ENCODE results near the gene LRRK1. TPM values are rescaled to one million over a fixed set of nuclear protein-coding genes. Genes with fewer than 3 reads are reported as not detected.
A peak's percentile ranks its signal among the peaks of the same experiment; 100 is the strongest.

The LRRK1 gene
- total RNA-seq, 2 donors from 2014 or later: 18.6 to 20.3 TPM

DNA sequence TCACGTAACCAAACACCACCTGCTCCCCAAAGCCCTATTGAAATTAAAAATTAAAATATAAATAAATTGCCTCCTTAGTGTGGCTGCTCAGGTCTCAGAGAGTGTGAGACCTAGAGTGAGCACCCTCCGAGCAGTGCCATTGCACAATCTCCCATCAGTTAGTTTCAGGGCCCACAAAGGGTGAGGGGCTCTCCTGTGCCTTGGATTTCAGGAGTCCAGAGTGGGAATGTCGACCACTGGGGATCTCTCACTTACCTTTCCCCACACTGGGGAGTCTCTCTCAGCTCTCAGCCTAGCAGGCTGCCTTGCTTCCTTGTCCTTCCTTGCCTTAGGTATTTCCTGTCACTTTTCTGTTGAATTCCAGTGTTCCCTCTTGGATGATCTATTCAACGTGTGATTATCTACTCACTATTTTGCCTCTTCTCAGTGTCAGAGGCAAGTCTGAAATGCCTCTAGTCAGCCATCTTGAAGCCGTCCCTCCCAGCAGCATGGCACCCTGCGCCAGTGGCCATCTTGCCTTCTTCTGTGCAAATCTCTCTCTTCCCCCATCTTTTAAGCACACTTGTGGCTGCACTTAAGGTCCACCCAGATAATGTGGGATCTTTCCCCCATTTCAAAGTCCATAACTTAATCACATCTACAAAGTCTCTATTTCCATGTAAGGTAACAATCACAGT, 119.3 kb downstream of the LRRK1 start:
- Histone ChIP-seq H3K9me3 (no peaks in the 10 kb centered on the region), H3K36me3 (no peaks in the 10 kb centered on the region), H3K4me1 (replicated peaks) (no peaks in the 10 kb centered on the region), H3K27me3 (replicated peaks; ENCODE audit: insufficient read depth) (no peaks in the 10 kb centered on the region), H3K27ac (no peak overlapping the region), H3K4me3 (no peak overlapping the region)
- intact Hi-C loops (cut with DNase I): no loop called here
- no peak for DNase-seq (ENCODE audit: low spot score)
- TF ChIP-seq POLR2A (IDR thresholded peaks at IDR 0.05): no peak
- TF ChIP-seq, protein P1, sequence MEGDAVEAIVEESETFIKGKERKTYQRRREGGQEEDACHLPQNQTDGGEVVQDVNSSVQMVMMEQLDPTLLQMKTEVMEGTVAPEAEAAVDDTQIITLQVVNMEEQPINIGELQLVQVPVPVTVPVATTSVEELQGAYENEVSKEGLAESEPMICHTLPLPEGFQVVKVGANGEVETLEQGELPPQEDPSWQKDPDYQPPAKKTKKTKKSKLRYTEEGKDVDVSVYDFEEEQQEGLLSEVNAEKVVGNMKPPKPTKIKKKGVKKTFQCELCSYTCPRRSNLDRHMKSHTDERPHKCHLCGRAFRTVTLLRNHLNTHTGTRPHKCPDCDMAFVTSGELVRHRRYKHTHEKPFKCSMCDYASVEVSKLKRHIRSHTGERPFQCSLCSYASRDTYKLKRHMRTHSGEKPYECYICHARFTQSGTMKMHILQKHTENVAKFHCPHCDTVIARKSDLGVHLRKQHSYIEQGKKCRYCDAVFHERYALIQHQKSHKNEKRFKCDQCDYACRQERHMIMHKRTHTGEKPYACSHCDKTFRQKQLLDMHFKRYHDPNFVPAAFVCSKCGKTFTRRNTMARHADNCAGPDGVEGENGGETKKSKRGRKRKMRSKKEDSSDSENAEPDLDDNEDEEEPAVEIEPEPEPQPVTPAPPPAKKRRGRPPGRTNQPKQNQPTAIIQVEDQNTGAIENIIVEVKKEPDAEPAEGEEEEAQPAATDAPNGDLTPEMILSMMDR (IDR thresholded peaks at IDR 0.05): no peak
- no peak for TF ChIP-seq POLR2AphosphoS5 (IDR thresholded peaks at IDR 0.05)
- 92% methylated on average over 6 of the region's 6 CpGs for WGBS

DNA sequence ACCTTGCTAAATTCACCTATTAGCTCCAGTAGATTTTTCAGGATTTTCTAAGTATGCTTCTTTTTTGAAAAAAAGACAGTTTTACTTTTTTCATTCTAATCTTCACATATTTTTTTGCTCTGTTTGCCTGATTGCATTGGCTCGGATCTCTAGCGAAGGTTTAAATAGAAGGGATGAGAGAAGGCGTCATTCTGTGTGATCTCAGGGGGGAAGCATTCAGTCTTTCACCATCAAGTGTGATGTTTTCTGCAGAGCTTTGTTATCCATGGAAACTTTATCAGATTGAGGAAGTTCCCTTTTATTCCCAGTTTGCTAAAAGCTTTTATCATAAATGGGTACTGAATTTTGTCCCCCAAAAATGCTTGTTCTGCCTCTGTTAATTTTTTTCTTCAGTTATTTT, 120.3 kb downstream of the LRRK1 start:
- H3K36me3 ChIP-seq: no peaks in the 10 kb centered on the region
- intact Hi-C loops (cut with DNase I): no loop called here
- no peaks in the 10 kb centered on the region for H3K27me3 ChIP-seq (replicated peaks; ENCODE audit: insufficient read depth)
- no peaks in the 10 kb centered on the region for H3K9me3 ChIP-seq
- H3K27ac ChIP-seq: no peak overlapping the region
- WGBS: 85% methylated on average over 3 of the region's 3 CpGs
- no peaks in the 10 kb centered on the region for H3K4me1 ChIP-seq (replicated peaks)
- no peak for DNase-seq (ENCODE audit: low spot score)
- H3K4me3 ChIP-seq: no peak overlapping the region
- TF ChIP-seq, protein P1 (IDR thresholded peaks at IDR 0.05): no peak
- no peak for TF ChIP-seq POLR2AphosphoS5 (IDR thresholded peaks at IDR 0.05)
- TF ChIP-seq POLR2A (IDR thresholded peaks at IDR 0.05): no peak

DNA sequence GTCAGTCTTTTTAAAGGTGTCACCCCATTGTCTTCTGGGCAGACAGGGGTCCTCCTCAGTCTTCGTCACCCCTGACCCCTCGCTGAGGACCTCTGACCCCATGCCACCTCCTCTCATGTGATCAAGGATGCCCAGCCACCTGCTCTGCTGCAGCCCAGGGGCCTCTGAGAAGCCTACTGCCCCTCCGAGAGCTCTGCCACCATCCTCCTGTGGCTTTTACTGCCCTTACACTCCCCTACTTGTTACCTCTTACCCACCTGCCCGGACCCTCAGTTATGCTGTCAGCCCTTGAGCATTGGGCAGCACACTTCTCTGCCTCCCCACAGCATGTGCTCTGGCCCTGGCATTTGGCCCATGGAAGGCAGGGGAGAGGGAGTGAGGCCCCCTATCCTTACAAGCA, 123.2 kb downstream of the LRRK1 start:
- intact Hi-C loops (cut with DNase I): no loop called here
- Histone ChIP-seq H3K9me3 (no peaks in the 10 kb centered on the region), H3K4me1 (replicated peaks) (no peaks in the 10 kb centered on the region), H3K4me3 (no peak overlapping the region), H3K27me3 (replicated peaks; ENCODE audit: insufficient read depth) (no peaks in the 10 kb centered on the region), H3K36me3 (no peaks in the 10 kb centered on the region), H3K27ac (no peak overlapping the region)
- WGBS: 97% methylated on average over 4 of the region's 4 CpGs
- TF ChIP-seq, protein P1 (IDR thresholded peaks at IDR 0.05): no peak
- TF ChIP-seq POLR2A (IDR thresholded peaks at IDR 0.05): no peak
- no peak for TF ChIP-seq POLR2AphosphoS5 (IDR thresholded peaks at IDR 0.05)
- no peak for DNase-seq (ENCODE audit: low spot score)

DNA sequence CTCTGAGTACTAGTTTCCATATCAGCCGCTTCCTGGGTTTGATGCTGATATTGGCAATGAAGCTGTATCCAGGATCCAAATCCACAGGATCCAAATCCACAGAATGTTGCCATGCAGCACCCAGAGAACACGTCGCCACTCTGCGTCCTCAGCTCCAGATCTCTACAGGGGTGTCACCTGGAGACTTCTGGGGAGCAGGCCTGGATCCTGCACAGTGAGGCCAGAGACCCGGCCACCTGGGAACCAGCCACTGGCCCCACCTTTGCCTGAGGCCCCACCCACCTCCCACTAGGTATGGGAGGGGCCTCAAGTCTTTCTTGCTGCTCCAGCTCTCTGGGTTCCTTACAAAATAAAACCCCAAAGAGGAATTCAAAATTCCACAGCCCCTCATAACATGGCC, 123.9 kb downstream of the LRRK1 start:
- TF ChIP-seq, protein P1 (IDR thresholded peaks at IDR 0.05): no peak
- TF ChIP-seq POLR2A (IDR thresholded peaks at IDR 0.05) (no peak), POLR2AphosphoS5 (IDR thresholded peaks at IDR 0.05) (no peak)
- WGBS: 91% methylated on average over 4 of the region's 5 CpGs
- Histone ChIP-seq H3K27me3 (replicated peaks; ENCODE audit: insufficient read depth) (no peaks in the 10 kb centered on the region), H3K9me3 (no peaks in the 10 kb centered on the region), H3K4me1 (replicated peaks) (no peaks in the 10 kb centered on the region), H3K27ac (no peak overlapping the region), H3K4me3 (no peak overlapping the region), H3K36me3 (no peaks in the 10 kb centered on the region)
- no peak for DNase-seq (ENCODE audit: low spot score)
- intact Hi-C loops (cut with DNase I): no loop called here

DNA sequence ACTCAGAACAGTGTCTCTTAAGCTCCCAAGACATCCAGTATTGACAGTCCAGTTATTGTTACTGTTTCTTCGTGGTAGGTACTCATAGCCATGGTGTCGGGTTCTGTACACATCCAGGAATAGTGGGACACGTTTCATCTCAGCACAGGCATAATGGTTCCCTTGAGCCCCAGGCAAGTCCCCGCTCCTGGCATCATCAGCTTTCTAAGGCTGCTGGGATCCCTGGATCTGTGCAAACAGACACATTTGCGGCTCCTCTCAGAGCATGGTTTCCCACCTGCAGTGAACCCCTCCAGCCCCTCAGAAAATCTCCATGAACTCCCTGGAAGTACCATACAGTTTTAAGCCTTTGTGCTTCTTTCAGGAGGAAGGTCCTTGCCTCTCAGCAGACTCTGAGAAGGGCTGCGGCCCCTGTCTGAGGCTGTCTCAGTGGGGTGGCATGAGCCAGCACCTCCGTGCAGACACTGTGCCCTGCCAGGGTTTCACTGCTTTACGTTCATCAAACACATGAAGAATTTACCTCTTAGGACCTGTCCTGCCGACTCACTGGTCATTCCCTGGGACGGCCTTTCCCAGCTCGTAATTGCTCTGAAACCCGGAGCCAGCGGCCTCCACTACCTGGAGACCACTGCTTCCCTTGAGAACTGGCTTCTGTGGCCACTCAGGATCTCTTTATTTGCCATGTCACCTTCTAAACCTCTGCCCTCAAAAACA, 124.9 kb downstream of the LRRK1 start:
- peak overlapping the region in 1 of 2 donors; percentile 50 for H3K27ac ChIP-seq
- no peaks in the 10 kb centered on the region for H3K36me3 ChIP-seq
- no peak for DNase-seq (ENCODE audit: low spot score)
- H3K4me3 ChIP-seq: no peak overlapping the region
- H3K27me3 ChIP-seq (replicated peaks; ENCODE audit: insufficient read depth): no peaks in the 10 kb centered on the region
- H3K9me3 ChIP-seq: no peaks in the 10 kb centered on the region
- intact Hi-C loops (cut with DNase I): no loop called here
- TF ChIP-seq, protein P1 (IDR thresholded peaks at IDR 0.05): no peak
- no peak for TF ChIP-seq POLR2AphosphoS5 (IDR thresholded peaks at IDR 0.05)
- no peak for TF ChIP-seq POLR2A (IDR thresholded peaks at IDR 0.05)
- 89% methylated on average over 12 of the region's 13 CpGs for WGBS
- no peaks in the 10 kb centered on the region for H3K4me1 ChIP-seq (replicated peaks)

Data from prostate gland (tissue), 2 donors.